Measurements from ENCODE around the gene KRT85. TPM values are rescaled to one million over a fixed set of nuclear protein-coding genes. Genes with fewer than 3 reads are reported as not detected.

KRT85 gene
- total RNA-seq, 2 donors from 2014 or later, result not detected

DNA sequence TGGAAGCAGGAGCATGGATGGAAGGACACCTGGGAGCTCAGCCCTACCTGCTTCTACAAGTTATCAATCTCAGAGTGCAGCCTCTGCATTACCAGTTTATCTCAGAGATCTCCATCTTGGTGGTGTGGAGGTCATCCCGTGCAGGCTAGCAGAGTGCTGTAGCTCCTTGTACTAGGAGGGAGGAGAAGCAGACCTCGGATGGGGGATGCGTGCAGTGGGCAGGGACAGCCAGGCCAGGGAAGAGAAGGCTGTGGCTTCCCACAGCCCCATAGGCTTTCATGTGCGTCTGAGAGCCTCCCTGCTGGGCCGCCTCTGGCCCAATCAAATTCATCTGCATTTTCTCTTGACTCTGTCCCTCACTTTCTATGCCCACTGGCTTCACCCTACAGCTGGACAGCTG lies 47.7 kb upstream of the KRT85 start:
- no peak overlapping the region for H3K27ac Mint-ChIP-seq
- DNase-seq, result no peak
- H3K27ac ChIP-seq (ENCODE audit: low read depth, low read length), result no peak overlapping the region
- TF ChIP-seq CTCF (conservative IDR thresholded peaks at IDR 0.05), result no peak
- H3K4me3 Mint-ChIP-seq, result no peak overlapping the region
- no peak overlapping the region for H3K4me3 ChIP-seq (ENCODE audit: low read length)
- 84 to 85% methylated on average over 3 to 5 of the region's 5 CpGs for WGBS, 2 experiments (ENCODE audit: insufficient coverage in 1 of 2, insufficient read length in 1 of 2)
- no peak overlapping the region for H3K9ac ChIP-seq (ENCODE audit: extremely low read depth, low read length, poor library complexity, severe bottlenecking)
- H3K36me3 Mint-ChIP-seq (ENCODE audit: low read depth), result no peaks in the 10 kb centered on the region
- H3K36me3 ChIP-seq (ENCODE audit: control insufficient read depth, insufficient read depth, low read length), result no peaks in the 10 kb centered on the region
- peaks cover 3% of the 10 kb centered on the region for H3K9me3 Mint-ChIP-seq
- H3K4me1 Mint-ChIP-seq, result peaks cover 8% of the 10 kb centered on the region
- no peaks in the 10 kb centered on the region for H3K9me3 ChIP-seq (ENCODE audit: control insufficient read depth, low read length)
- H3K27me3 Mint-ChIP-seq (ENCODE audit: insufficient read depth), result peaks cover 7% of the 10 kb centered on the region
- H3K27me3 ChIP-seq (ENCODE audit: control insufficient read depth, insufficient read depth, low read length, poor library complexity, severe bottlenecking), result no peaks in the 10 kb centered on the region
- H3K4me1 ChIP-seq (ENCODE audit: control insufficient read depth, insufficient read depth, low read length), result no peaks in the 10 kb centered on the region

DNA sequence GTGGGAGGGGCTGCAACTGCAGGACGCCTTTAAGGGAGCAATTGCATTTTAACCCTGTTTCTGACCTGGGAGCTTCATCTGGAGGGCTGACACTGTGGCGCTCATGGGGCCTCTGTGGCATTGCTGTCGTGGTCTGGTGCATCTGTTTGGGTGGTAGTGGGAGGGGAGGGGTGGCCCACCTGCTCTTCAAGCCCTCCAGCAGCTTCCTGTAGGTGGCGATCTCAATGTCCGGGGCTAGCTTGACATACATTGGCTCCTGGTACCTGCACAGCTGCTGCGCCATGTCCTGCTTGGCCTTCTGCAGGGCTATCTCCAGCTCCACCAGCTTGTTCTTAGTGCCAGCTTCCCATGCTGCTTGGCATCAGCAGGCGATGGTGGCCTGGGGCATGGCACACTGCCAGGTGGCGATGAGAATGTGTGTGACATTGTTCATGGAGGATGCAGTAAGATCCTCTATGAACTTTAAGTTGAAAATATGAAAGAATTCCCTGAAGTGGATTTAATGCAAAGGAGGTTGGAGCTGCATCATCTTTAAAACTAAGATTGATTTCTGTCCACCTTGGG lies 46.6 kb upstream of the KRT85 start:
- H3K27ac ChIP-seq (ENCODE audit: low read depth, low read length), result no peak overlapping the region

GRCh38 chr12:52413202-52413601 lies 45.9 kb upstream of the KRT85 start:
- H3K27me3 ChIP-seq (ENCODE audit: control insufficient read depth, insufficient read depth, low read length, poor library complexity, severe bottlenecking), result no peaks in the 10 kb centered on the region
- Mint-ChIP-seq H3K4me1 (peaks cover 8% of the 10 kb centered on the region), H3K36me3 (ENCODE audit: low read depth) (no peaks in the 10 kb centered on the region), H3K4me3 (no peak overlapping the region), H3K27ac (no peak overlapping the region), H3K9me3 (peaks cover 8% of the 10 kb centered on the region), H3K27me3 (ENCODE audit: insufficient read depth) (peaks cover 12% of the 10 kb centered on the region)
- no peak overlapping the region for H3K9ac ChIP-seq (ENCODE audit: extremely low read depth, low read length, poor library complexity, severe bottlenecking)
- H3K36me3 ChIP-seq (ENCODE audit: control insufficient read depth, insufficient read depth, low read length), result no peaks in the 10 kb centered on the region
- no peaks in the 10 kb centered on the region for H3K4me1 ChIP-seq (ENCODE audit: control insufficient read depth, insufficient read depth, low read length)
- H3K9me3 ChIP-seq (ENCODE audit: control insufficient read depth, low read length), result no peaks in the 10 kb centered on the region
- no peak overlapping the region for H3K4me3 ChIP-seq (ENCODE audit: low read length)
- WGBS, 2 experiments (ENCODE audit: insufficient coverage in 1 of 2, insufficient read length in 1 of 2), result 85 to 100% methylated on average over 2 to 4 of the region's 4 CpGs
- H3K27ac ChIP-seq (ENCODE audit: low read depth, low read length), result no peak overlapping the region
- DNase-seq, result no peak
- TF ChIP-seq CTCF (conservative IDR thresholded peaks at IDR 0.05), result no peak

More for the DNA sequence above, 46.6 kb upstream of the KRT85 start:
- no peak overlapping the region for H3K4me3 ChIP-seq (ENCODE audit: low read length)
- no peaks in the 10 kb centered on the region for H3K27me3 ChIP-seq (ENCODE audit: control insufficient read depth, insufficient read depth, low read length, poor library complexity, severe bottlenecking)
- H3K36me3 ChIP-seq (ENCODE audit: control insufficient read depth, insufficient read depth, low read length), result no peaks in the 10 kb centered on the region
- 87 to 89% methylated on average over 5 to 8 of the region's 8 CpGs for WGBS, 2 experiments (ENCODE audit: insufficient coverage in 1 of 2, insufficient read length in 1 of 2)
- peaks cover 7% of the 10 kb centered on the region for H3K27me3 Mint-ChIP-seq (ENCODE audit: insufficient read depth)
- no peak overlapping the region for H3K27ac Mint-ChIP-seq
- H3K4me1 ChIP-seq (ENCODE audit: control insufficient read depth, insufficient read depth, low read length), result no peaks in the 10 kb centered on the region
- H3K4me1 Mint-ChIP-seq, result peaks cover 8% of the 10 kb centered on the region
- H3K9ac ChIP-seq (ENCODE audit: extremely low read depth, low read length, poor library complexity, severe bottlenecking), result no peak overlapping the region
- H3K9me3 Mint-ChIP-seq, result peaks cover 3% of the 10 kb centered on the region
- peak; percentile 67 for TF ChIP-seq CTCF (conservative IDR thresholded peaks at IDR 0.05)
- no peak overlapping the region for H3K4me3 Mint-ChIP-seq
- peak; percentile 83 for DNase-seq
- no peaks in the 10 kb centered on the region for H3K9me3 ChIP-seq (ENCODE audit: control insufficient read depth, low read length)
- no peaks in the 10 kb centered on the region for H3K36me3 Mint-ChIP-seq (ENCODE audit: low read depth)
